GM18502 (cell line): Measurements from ENCODE around the gene RIMS4.

Experiments used
- ATAC-seq: cut with Tn5 transposase; IDR thresholded peaks from one replicate; pipeline ENCODE4 v1.9.1; 2021; ENCODE audit warnings: mild to moderate bottlenecking; ENCODE audit not compliant: unreplicated experiment, poor library complexity

The RIMS4 gene

DNA sequence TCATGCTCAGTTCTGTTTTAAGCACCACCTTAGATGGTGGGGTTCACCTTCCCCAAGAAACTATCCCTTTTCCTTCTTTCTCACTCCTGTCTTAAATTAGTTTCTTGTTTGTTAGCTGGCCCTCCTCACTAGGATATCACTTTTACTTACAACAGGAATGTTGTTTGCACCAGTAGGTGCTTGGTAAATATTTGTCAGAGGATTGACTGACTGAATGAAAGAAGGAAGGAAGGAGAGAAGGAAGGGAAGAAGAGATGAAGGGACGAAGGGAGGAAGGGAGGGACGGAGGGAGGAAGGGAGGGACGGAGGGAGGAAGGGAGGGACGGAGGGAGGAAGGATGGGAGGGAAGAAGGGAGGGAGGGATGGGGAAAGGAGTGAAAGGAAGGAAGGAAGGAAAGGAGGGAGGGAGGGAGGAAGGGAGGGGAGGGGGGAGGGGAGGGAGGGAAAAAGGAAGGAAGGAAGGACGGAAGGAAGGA lies 65.2 kb downstream of the RIMS4 start:
- no peak for ATAC-seq

DNA sequence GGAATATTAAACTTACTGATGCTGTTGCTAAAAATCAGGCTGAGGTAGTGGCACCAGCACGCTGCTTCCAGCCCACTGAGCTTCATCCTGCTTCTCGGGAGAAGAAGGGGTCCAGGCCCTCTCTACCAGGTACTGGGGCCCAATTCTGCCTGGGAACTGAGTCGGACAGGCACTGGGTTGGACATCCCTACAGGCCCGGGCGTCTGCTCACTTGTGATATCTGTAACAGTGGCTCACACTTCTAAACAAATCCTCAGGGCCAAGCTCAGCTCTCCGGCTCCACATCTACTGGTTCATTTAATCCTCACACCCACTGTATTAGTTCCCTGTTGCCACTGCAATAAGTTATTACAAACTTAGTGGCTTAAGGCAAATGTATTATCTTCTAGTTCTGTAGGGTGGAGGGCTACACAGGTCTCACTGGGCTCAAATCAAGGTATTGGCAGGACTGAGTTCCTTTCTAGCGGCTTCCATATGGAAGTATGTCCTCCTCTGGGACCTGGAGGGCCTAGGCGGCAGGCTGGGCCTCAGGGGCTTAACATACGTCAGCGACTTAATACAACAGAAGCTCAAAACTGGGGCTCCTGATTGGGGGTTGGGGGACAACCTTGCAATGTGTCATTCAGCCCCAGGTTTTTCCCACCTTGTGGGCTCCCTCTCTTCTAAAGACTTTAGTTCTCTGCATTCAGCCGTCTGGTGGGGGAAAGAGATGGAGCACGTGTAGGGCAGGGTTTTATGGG lies 66.3 kb downstream of the RIMS4 start:
- ATAC-seq = no peak

DNA sequence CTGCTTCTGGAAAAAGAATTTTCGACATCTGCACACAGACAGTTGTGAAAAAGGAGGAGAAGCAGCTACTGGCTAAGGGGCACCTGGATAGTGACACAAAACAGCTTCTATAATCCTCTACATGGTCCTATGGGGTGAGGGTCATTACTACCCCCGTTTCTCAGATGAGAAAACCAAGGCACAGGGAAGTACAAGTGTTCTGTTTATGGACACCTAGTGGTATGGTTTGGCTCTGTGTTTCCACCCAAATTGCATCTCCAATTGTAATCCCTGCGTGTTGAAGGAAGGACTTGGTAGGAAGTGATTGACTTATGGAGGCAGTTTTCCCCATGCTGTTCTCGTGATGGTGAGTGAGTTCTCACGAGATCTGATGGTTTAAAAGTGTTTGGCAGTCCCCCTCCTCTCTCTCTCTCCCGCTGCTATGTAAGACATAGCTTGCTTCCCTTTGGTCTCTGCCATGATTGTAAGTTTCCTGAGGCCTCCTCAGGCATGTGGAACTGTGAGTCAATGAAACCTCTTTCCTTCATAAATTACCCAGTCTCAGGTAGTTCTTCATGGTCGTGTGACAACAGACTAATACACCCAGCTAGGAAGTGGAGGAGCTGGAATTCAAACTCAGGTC lies 67.2 kb downstream of the RIMS4 start:
- no peak for ATAC-seq

DNA sequence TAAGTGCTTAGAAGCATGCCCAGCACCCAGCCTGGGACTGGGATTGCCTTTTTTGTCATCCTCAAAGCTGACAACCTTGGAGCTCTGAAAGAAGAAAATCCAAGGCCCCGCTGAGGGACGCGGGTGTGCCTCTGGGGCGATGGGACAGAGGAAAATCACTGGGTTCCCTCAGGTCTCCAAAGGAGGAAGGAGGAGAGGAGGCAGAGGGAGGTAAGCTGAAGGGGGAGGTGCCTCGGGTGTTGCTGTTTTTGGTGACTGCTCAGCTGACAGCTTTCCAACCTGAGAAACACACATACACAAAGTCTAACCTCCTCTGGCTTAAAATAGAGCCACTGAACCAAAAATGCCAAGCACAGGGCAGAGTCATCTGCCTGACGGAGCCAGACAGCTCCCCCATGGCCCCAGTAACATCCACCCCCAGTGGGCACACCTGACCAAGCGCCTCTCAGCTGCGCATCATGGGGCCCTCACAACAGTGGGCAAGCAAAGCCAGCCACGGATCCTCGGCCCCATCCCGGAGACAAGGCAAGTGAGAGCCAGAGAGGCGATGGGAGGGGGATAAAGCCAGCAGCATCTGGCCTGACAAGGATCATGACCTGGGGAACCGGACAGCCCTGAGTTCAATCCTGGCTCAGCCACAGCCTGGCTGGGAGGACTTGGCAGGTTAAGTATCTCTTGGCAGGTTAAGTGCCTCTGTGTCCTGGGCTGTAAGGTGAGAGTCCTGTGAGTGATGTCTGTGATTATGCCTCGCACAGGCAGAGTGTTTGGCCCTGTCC lies 67.9 kb downstream of the RIMS4 start:
- no peak for ATAC-seq

DNA sequence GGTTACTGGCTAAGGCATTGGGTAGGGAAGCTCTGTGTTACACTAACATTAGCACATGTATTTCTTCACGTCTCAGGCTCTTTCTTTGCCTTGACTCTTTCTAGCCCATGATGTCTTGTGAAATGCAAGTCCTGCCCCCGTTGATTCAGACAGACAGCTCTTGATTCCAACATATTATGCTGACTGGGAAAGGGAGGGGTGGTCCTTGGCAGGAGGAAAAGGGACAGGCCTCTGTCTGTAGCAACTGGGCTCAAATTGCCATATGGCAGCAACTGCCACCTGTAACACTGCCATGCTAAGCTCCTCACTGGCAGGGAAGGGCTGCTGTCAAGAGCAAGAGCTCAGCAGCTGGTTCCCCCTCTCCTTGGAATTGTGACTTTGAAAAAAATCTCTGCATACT lies 70.4 kb downstream of the RIMS4 start:
- no peak for ATAC-seq

DNA sequence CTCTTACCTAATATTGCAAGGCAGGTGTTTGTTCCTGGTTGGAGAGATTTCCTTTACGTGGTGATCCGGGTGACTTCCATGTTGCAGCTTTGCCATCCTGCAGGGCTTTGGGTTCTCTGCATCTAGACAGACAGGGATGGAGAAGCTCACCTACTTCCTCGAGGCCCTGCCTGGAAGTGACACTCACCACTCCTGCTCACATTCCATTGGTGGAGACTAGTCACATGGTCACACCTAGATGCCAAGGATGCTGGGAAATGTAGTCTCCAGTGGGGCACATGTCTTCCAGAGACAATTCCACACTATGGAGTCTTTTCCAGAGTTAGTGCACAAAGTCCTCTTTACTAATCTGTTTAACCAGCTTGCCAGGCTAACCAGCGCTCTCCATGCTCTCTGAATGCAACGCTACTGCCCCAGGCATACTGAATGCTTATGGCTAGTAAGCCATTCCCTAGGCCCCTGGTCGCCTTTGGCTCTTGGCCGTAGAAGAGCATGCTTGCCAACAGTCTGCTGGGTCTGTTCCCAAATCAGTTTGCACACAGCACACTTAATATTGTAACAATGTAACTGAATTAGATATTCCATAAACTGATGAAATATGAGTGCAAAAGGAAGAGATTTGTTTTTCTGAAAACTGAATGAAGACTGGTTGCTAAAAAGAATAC lies 71.4 kb downstream of the RIMS4 start:
- no peak for ATAC-seq

DNA sequence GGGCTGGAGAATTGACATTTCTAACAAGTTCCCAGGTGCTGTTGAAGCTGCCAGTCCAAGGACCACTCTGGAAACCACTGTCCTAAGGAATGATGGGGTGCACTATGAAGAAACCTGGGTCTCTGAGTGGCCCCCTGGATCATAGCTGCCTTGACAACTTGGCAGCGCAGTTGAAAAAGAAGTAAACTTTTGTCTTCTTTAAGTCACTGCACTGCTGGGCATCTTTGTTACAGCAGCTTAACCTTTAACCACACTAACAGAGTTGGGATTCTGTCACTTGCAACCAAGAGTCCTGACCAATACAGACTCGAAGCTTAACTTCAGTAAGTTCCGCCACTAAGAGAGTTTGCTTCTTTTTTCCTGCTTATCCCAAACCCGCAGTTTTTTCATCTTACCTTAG lies 73.2 kb downstream of the RIMS4 start:
- ATAC-seq = no peak

DNA sequence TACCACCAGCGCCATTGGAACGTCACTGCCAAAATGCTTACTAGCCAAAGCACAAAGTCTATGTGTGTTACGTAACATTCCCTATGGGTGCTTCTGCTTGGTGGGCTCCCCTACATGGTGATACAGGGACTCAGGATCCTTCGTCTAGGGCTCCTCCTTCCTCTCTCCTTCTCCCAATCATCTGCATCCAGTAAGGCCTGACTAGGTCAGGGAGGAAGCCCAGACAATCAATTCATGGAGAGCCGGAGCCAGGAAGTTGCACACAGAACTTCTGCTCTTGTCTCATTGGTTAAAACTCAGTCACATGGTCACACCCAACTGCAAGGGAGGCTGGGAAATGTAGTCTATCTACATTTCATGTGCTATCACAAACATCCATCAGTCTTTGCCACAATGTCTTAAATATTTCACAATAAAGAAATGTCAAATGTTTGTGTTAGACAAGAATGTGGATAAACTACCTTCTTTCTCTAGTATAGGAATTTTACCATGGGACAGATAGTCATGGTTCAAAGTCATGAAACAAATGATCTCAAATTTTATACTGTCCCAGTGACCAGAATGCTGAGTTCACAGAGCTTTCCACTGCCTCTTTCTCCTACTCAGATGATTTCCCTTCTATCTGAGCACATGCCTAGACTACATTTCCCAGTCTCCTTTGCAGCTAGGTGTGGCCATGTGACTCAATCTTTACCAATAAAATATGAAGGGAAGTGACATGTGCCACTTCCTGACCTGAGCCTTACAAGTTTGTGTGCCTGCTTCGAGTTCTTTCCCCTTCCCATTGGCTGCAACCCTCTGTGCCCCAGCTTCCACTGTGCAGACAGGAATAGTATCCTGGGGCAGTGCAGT lies 74.0 kb downstream of the RIMS4 start:
- ATAC-seq = no peak

DNA sequence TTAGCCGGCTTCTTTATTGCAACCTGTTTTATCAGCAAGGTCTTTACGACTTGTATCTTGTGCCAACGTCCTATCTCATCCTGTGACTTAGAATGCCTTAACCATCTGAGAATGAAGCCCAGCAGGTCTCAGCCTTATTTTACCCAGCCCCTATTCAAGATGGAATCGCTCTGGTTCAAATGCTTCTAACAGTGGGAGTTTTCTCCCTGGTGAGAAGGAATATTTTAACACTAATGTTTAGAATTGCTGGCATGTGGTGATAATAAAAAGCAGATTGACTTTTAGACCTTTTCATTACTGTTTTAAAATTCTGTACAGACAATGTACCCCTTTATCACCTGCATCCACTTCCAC lies 74.6 kb downstream of the RIMS4 start:
- ATAC-seq = no peak

DNA sequence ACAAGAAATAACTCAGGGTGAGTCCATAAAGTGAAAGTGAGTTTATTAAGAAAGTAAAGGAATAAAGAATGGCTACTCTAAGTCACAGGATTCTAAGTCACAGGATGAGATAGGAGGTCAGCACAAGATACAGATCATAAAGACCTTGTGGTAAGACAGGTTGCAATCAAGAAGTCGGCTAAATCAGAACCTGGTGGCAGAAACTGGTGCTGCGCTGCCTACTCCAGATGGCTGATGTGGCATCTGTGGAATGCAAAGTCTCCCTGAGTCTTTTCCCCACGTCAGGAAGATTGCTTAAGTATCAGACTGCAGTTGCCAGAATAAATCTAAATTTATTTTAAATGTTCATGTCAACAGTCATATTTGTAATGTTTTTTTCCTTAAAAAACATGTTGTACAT lies 75.4 kb downstream of the RIMS4 start:
- ATAC-seq = no peak

DNA sequence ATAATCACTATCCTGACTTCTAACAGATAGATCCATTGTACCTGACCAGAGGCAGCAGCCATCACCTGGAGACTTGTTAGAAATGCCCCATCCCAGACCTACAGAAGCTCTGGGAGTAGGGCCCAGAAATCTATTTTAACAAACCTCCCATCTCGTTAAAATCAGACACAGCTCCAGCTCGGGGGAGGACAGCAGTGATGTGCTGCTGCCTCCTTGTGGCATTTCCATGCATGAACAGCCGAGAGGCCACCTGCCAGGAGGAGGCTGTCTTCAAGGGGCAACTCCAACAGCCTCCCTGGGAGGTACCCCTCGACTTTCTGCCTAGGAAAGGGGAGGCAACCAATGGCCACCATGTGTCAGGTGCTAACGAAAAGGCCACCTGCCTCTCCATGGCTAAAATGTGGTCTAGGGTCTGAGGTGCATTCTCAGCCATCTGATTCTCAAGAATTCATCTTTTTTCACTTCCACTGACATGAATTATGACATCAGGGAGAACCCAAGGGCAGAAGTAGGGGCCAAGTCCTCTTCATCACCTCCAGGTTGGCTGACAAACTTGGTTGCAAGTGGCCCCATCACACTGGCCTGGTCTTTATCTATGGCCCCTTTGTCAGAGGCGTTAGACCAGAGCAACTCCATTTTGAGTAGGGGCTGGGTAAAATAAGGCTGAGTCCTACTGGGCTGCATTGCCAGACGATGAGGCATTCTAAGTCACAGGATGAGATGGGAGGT lies 76.8 kb downstream of the RIMS4 start:
- no peak for ATAC-seq

DNA sequence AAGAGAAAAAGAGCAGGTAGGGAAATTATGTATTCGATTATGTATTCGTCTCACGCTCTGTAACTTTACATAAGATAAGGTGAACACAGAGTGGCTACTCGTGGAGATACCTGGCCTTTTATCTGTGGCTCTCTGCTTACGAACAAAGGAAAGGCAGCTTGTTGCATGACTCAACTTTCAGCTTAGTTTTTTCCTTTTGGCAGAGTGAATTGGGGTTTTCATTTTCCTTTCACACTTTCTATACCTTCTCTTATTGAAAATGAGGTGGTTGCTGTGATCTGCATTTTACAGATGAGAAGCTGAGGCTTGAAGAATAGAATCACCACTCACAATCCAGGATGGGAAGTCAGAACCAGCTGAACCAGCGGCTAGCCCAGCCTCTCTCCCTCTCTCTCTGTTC lies 78.0 kb downstream of the RIMS4 start:
- no peak for ATAC-seq

DNA sequence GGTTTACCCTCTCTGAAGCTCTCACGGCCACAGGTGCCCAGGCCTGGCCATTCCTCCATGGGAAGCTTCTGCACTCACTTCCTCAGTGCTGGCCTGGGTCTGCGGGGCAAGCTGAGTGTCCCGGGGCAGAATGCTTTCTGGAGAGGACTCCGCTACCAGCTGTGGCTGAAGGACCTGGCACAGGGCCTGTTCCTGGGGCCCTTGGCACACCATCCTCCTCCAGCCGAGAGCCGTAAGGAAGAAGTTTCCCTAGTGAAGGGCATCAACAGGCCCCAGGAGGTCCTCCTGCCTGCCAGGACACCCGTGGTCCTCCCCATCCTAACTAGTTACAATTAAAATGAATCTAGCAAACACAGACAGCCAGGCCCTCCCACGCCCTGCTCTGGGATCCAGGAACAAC lies 78.7 kb downstream of the RIMS4 start:
- ATAC-seq = no peak

DNA sequence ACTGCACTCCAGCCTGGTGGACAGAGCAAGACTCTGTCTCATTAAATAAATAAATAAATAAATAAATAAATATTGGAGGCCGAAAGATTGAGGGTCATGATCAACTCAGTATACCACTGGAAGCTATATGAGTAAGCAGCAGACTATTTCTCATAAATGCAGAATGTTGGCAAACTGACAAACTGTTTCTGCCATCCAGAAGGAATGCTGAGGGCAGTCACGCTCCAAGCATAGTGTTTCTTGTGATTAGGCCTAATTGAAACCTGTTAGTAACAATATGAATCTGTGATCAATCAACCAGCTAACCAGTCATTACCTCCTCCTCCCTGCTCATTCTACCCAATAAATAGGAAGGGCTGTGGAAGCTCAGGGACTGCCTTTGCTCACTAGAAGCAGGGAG lies 79.9 kb downstream of the RIMS4 start:
- ATAC-seq = no peak

DNA sequence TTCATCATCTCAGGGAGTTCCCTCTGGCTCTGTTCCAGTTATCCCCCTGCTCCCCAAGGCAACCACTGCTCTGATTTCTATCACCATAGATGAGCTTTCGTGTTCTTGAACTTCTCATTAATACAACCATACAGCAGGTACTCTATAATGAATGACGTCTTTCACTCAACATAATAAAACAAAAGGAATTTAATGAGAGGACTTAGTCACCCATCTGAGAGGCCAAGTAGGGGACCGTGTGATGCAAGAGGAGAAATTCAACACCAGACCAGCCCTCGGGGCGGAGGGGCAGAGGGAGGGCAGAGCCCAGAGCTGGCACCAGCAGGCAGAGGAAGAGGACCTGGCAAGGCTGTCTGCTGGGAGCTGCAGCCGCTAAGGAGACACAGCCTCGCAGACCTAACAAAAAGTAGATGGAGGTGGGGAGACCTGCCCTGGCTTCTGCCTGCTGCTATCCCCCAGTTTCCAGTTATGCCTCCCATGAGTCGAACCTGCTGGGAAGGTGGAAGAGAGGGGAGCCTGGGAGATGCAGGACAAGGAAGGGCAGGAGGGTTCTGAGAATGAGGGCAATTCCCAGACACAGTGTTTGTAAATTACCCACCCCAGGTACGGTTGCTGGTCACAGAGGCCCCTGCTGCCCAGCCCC lies 81.4 kb downstream of the RIMS4 start:
- ATAC-seq = no peak

DNA sequence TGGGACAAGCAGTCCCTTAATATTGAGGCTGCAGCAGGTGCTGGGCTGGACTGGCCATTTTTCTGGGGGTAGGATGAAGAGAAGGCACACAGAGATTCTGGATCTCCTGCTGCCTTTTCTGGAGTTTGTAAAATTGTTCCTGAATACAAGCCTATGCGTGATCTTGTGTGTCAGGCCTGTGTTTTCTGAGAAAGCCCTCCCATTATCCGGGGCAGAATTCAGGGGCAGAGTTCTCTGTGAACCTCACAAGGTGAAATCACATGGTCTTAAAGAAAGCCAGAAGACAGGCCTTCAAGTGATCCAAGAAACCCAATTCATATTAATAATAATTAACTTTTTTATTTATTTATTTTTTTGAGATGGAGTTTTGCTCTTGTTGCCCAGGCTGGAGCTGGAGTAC lies 82.7 kb downstream of the RIMS4 start:
- no peak for ATAC-seq

DNA sequence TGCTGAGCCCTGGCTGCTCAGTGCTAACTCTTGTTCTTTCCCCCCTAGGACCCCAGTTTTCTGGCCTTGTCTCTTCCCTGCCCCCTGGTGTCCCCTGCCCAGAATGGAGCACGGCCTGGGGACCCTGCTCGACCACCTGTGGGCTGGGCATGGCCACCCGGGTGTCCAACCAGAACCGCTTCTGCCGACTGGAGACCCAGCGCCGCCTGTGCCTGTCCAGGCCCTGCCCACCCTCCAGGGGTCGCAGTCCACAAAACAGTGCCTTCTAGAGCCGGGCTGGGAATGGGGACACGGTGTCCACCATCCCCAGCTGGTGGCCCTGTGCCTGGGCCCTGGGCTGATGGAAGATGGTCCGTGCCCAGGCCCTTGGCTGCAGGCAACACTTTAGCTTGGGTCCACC lies 83.3 kb downstream of the RIMS4 start:
- ATAC-seq = no peak

DNA sequence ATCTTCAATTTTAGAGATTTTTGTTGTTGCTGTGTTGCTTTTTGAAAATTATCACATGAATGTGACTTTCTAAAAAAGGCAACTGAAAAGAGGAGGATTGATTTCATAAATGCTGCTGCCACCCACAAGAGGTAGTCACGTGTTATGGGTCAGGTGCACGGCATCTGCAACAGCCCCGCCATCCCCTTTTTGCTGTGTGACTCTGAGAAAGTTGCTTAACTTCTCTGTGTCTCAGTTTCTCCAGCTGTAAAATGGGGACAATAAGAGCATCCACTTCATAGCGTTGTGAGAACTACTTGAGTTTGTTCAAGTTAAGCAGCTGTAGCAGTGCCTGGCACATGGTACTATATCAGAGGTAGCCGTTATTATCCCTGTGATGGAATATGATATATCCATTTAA lies 84.5 kb downstream of the RIMS4 start:
- ATAC-seq = no peak
